Amygdala (tissue), 56 donors: ENCODE data around the gene NECAB2.
"Not testable (repeated sequence)": the region's sequence is repeated elsewhere in the genome, so short reads cannot be mapped to it uniquely, and the experiment has no call there.

Experiments used
- DNase-seq, 56 donors: peaks; one replicate each; lab custom pipeline; 2025; lab: John Stamatoyannopoulos, UW

The NECAB2 gene

DNA sequence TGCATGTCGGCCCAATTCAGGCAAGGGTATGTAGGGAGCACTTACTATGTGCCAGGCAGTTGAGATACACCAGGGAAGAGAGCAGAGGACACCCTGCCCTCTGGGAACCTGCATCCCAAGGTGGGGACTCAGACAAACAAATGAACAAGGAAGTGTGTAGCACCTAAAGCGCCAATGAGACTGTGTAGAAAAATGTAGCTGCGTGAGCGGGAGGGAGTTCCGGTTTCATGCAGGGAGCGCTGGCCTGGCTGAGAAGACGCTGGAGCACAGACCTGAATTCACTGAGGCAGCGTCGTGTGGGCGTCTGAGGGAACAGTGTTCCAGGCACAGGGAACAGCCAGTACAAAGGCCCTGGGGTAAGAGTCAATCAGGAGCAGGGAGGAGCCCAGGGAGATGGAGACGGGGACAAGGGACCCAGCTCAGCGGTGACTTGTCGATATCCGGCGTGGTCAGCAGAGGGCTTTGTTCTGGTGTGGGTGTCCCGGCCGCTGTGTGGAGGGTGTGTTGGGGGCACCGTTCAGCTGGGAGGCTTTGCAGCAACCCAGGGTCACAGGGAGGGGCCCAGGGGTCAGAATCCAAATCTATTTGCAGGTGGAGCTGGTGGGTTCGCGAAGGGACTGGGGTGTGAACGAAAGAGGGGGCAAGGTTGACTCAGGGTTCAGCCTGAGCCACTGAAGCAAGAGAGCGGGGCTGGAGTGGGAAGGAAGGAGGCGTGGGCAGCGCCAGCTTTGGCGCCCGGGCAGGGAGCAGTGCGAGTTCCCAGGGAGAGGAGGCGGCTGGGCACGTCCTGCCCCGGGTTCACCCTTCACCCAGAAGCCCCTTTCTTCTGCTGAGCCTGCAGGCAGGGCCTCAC, 32.8 kb upstream of the NECAB2 start:
- DNase-seq: no peak

DNA sequence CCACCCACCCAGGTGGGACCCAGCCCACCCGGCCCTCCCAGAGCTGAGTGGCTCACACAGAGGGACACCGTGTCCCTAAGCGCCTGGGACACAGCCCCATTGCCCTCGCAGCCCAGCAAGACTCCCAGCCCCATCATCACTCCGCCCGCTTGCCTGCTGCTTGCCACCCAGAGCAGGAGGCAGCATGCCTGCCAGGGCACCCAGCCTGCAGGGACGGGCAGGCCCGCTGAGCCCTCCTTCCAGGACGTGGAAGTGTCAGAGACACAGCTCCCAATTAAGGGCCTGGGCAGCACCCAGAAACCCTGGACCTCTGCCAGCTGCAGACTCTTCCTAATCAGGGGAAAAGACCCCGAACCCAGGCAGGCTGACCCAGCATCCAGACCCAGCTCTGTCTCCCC, 32.2 kb upstream of the NECAB2 start:
- DNase-seq: no peak

DNA sequence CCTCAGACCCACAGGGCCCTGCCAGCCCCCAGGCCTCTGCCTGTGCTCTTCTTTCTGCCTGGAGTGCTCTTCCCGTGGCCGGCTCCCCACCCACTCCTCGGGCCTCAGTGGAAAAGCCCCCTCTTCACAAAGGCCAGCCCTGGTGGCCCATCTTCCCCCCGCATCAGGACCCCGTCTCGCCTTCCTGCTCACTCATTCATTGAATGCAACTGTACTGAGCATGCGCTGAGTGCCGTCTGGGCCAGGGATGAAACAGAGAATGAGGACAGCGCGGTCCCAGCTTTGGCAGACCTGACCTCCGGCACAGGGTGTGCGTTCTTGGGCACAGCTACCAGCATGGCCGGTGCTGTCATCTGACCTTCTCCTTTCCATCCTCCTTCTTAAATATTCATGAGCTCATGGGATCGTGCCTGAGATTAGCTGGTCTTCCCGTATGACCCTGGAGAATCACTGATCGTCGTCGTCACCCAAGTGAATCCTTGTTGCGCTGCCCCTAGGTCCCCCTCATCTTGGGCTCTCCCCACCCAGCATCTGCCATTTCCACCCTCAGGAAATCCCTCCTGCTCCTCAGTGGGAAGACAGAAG, 31.4 kb upstream of the NECAB2 start:
- DNase-seq: no peak

DNA sequence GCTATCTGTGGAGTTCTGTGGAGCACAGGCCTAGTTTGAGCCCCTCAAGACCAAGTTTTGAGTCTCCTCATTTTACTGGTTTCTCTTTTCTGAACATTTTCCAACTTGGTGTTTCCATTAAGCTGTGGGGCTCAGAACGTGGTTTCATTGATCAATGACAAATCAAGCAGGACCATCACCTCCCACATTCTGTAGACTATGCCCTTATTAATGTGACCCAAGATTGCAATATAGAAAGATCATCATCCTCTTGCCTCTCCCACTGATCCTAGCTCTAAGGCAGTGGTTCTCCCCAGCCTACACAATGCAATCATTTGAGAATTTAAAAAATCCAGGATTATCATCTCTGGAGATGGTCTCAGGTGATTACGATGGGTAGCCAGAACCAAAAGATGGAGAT, 30.8 kb upstream of the NECAB2 start:
- no peak for DNase-seq

DNA sequence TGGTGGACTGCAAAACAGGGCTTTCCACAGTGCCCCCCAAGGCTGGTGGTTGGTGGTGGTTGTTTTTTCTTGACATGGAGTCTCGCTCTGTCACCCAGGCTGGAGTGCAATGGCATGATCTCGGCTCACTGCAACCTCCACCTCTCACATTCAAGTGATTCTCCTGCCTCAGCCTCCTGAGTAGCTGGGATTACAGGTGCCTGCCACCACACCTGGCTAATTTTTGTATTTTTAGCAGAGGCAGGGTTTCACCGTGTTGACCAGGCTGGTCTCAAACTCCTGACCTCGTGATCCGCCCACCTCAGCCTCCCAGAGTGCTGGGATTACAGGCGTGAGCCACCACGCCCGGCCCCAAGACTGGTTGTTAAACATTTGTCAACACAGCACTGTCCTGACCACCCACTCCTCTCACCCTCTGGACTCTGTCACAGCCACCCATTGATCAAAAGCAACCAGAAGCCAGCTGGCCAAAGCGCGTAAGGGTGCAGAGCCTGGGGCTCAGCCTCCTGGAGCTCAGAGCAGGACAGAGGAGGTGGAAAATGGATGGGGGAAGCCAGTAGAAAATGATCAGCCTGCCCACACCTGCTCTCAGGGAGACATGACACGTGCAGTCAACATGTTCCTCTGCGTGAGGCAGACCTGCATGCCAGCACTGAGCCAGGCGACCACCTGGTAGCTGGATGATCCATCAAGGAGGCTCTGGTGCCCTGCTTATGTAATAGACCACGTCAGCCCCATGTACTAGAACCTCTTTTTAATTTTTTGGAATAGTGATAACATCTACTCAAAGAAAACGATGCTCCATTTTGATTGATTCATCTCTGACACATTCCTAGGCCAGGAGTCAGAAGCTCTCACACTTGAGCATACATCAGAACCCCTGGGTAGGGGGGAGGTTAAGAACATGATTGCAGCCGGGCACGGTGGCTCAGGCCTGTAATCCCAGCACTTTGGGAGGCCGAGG, 29.8 kb upstream of the NECAB2 start:
- DNase-seq: no peak

DNA sequence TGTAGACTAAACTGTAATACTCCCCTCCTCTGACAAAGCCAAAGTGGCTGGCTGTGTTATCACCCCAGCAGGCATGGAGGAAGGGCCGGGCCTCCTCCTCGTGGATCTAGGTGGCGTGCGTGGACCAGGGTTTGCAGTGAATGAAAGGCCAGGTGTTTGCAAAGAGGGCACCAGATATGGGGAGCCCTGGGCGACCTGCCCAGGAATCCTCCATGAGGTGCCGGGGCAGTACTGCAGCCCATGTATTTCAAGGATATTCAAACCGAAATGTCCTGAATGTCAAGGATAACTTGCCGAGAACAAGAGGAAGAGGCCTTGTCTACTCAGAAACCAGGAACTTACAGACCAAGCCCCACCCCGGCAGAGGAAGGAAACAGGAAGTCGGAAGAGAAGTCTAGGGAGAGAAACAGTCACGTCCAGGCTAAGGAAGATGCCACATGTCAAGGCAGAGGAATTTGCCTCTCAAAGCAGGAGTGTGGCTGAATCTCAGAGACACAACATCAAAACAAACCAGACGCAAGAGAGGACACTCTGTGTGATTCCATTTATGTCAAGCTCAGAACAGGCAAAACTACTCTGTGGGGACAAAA, 28.7 kb upstream of the NECAB2 start:
- DNase-seq: no peak

DNA sequence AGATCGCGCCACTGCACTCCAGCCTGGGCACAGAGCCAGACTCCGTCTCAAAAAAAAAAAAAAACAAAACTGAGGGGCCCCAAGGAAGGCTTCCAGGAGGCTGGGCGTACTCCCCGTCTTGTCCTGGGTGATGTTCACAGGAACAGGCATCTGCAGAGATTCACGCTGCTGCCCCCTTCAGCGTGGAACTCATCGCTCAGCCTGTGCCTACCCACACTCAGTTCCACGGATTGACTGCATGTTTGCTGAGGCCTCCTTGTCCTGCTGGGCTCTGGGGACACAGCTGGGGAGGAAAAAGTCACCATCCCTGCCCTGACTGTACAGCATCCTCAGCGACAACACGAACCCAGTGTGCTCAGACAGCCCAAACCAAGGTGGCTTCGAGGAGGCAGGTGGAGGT, 27.9 kb upstream of the NECAB2 start:
- no peak for DNase-seq

DNA sequence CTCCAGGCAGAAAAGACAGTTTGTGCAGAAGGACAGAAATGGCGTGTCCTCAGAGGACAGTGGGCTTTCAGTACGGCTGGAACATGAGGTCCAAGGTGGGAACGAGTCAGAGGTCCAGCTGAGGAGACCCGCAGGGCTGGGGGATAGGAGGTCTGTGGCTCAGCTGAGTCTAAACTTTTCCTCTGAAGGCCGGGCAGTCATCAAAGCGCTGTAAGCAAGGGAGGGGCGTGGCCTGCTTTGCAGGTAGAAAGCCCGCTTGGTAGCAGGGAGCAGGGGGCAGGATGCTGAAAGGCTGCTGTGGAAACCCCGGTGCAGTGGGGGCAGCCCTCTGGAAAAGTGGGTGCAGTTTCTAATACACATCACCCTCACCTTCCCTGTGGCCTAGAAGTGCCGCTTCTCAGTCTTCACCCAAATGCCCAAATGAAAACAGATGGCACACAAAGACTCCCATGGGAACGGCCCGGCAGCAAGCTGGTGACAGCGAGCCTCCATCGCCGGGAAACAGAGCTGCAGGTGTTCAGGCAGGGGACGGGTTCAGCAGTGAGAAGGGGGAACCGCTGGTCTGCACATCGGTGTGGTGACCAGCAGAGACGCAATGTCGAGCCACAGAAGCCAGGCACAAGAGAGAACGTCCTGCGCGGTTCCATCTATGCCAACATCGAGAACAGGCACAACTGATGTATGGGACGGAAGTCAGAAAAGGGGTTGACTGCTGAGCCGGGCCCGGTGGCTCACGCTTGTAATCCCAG, 27.2 kb upstream of the NECAB2 start:
- DNase-seq: no peak

DNA sequence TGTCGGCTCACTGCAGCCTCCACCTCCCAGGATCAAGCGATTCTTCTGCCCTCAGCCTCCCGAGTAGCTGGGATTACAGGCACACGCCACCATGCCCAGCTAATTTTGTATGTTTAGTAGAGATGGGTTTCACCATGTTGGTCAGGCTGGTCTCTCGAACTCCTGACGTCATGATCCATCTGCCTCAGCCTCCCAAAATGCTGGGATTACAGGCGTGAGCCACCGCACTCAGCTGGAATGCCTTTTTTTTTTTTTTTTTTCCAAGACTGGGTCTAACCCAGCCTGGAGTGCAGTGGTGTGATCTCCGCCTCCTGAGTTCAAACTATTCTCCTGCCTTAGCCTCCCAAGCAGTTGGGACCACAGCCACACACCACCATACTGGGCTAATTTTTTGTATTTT, 26.5 kb upstream of the NECAB2 start:
- DNase-seq: not testable (repeated sequence)

DNA sequence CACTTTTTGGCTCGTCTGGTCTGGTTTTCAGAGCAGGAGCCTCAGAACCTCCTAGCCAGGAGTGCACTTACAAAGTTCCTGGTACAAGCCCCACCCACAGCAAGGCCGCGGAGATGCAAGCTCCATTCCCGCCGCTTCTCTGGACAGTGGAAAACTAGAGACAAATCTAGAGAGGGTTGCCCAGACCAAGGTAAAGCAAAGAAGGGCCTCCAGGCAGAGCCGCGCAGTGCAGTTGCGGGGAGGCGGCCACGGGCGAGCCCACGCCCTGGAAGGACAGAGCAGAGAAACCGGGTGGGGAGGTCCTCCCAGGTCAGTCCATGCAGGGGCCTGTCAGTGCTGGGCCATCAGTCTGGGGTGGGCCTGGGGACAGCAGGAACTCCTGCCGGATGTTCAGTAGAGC, 26.0 kb upstream of the NECAB2 start:
- no peak for DNase-seq

DNA sequence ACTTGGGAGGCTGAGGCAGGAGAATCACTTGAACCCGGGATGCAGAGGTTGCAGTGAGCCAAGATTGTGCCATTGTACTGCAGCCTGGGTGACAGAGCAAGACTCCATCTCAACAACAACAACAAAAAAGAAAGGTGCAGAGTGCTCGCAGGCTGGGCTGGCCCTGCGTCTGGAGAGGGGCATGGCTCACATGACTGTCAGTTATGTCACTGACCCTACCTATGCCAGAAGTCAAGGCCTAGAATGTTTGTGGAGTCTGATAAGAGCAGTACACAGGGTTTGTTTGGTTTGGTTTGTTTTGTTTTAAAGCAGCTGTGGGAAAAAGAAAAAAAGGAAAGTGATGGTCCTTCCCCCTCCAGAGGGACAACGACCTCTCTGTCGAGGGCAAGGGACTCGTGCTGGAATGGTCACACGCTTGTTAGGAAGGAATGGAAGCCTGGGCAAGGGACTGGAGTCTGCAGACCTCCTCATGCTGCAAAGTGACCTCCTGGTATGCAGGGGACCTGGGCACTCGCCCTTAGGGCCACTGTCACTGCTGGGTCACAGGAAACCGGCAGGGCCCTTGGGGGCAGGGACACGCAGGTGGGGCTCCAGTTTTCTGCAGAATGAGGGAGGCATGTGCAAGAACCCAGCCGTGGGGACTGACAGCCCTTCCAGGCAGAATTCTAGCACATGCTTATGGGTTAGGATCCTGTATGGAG, 25.1 kb upstream of the NECAB2 start:
- DNase-seq: no peak

DNA sequence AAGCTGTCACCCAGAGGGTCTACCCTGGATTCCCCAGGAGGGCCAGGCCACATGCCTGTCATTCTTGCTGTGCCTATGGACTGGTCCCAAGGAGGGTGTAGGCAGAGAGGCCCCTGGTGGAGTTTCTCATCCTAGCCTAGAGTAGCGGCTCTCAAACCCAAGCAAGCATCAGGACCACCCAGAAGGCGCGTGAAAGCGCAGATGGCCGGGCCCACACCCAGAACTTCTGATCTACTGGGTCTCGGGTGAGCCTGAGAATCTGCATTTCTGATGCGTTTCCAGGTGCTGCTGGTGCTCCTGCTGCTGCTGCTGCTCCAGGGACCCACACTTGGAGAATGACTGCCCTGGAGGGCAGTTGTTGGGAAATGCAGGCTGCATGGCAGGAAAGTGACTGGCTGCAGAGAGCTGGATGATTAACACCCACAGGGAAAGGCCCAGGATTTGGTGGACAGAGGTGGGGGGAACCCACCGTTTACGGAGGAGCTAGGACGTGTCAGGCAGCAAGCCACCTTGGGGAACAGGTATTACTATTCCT, 24.5 kb upstream of the NECAB2 start:
- DNase-seq: no peak

DNA sequence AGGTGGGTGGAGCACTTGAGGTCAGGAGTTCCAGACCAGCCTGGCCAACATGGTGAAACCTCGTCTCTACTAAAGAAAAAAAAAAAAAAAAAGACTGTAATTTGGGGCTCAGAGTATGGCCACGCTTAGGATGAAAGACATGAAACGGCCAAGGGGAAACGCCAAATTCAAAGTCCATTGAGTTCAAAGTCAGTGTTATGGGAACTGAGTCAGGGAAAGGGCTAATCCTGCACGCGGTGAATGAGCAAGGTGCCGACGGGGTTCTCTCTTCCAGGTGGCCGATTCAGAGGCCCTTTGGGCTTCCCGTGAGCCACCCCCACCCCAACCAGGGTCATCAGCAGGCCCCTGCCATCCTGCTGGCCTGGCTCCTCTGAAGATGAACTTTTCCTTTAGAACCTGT, 22.5 kb upstream of the NECAB2 start:
- DNase-seq: no peak

DNA sequence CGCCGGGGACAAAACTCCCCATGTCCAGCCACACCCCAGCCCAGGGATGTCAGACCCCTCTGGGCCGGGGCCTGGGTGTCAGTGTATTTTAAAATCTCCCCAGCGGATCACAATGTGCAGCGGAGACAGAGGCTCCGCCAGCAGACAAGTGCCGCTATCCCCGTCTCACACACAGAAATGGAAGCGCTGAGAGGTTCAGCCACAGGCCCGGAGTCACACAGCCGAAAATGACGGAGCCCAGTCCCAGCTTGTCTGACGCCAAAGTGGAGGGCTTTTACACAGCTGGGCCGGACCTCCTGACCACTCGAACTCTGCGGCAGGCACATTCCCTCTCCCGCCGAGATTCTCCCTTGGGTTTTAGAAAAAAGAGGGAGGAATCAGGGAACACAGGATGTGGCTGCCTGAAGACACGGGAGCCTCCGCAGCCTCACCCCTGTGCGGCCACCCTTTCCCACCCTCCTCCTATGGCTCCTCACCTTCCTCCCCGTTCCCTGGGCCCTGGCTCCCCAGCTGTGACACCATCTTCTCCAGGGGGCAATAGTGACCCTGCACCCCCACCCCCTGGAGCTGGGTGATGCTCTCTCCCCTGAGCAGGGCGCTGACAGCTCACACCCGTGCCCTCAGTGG, 21.8 kb upstream of the NECAB2 start:
- DNase-seq: no peak

DNA sequence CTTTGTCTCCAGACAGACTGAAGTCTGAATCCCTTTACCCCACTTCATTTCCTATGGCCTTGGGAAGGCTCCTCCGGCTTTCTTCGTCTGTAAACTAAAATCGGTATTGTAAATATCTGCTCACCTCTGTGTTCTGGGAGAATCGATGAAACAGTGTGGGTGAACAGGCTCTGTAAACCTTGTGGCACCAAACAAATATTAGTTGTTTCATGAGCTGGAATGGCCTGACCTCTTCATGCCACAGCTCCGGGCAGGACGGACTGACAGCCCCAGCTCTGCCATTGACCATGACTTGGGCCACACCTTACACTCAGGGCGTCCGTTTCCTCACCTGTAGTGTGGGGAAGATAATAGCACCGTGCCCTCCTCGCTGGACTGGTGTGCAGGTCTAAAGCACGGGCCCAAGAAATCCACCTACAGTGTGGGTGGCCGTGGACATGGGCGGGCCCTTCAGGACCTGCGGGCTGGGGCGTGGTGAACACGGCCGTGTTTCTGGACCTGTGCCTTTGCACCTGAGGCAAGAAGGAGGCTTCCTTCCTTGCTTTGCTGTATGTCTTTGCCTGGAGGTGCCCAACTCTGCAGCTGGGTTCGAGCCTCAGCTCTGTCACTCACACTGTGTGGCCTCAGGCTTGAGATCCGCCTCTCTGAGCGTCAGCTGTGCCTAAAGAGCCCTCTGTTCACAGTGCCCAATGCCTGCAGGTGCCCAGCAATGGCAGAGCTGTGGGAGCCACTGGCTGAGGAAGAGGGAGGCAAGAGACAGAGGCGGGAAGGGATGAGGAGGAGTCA, 21.1 kb upstream of the NECAB2 start:
- DNase-seq: no peak

DNA sequence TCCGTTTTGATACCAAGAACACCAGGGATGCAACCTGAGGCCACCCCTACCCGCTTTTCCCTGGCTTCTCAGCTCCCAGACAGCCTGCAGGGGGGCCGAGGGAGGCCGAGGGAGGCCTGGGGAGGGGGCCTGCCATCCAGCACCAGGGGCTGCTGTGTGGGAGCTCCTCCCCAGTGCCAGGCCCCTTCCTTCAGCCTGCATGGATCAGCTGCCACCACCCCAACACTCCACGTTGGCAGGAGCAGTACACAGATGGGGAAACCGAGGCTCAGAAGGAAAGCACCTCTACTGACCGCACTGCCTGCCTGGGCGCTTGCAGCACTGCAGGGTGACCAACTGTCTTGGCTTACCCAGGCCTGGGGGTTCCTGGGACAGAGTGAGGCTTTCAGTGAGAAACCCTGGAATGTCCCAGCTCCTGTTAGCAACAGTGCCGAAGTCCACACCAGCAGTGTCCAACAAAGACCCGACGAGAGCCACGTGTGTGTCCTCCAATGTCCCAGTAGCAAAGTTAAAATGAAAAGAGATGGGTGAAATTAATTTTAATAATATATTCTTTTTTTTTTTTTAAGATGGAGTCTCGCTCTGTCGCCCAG, 20.3 kb upstream of the NECAB2 start:
- no peak for DNase-seq

DNA sequence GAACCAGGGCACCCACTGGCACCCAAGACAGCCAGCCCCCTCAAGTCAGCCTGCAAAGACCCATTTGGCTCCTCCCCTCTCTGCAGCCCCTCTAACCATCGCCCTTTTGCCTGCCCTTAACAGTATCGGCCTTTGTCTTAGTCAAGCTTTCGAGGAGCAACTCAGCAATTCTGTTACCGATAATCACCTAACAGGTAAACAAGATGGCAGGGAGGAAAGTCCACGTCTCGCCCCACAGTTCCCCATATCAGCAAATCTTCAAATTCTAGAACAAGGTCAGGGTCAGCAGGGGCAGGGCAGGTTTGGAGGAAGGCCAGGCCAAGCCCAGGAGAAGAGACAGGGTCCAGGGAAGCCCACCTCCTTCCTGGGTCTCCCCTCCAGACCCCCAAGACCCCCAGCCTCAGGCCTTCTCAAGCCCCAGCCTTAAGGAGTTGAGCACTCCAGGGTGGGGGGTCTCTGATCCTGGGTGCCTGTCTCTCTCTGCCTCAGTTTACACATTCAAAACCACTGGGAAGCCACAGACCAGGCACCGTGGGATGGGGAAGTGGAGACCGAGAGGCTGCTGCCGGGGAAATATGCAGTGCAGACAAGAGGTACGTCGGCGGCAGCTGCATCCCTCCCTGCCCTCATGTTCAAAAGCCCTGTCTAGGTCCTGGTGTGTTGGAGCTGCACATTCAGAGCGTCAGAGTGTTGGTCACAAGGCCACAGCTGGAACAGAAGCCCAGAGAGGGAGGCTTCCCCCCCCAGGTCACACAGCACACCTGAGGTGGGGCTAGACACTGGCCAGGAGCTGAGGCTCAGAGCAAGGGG, 18.9 kb upstream of the NECAB2 start:
- DNase-seq: no peak
